M059J (cell line): Measurements from ENCODE around the gene CDK3. TPM values are rescaled to one million over a fixed set of nuclear protein-coding genes. Genes with fewer than 3 reads are reported as not detected.
"Not testable (repeated sequence)": the region's sequence is repeated elsewhere in the genome, so short reads cannot be mapped to it uniquely, and the experiment has no call there.

ENCODE experiments used
- DNase-seq: peaks from one replicate; pipeline ENCODE4 v3.0.0-alpha.2; 2012; ENCODE audit warnings: low read depth
- total RNA-seq: library from RNA; depleted of rRNA; stranded (reverse); fragments of >200 nt; shearing (Covaris generic); gene quantifications from 2 replicates; pipeline ENCODE4 v1.2.3, GENCODE V29; 2014; rRNA removed

The CDK3 gene
- total RNA-seq, 1 experiment from 2014 or later, result 1.6 TPM

DNA sequence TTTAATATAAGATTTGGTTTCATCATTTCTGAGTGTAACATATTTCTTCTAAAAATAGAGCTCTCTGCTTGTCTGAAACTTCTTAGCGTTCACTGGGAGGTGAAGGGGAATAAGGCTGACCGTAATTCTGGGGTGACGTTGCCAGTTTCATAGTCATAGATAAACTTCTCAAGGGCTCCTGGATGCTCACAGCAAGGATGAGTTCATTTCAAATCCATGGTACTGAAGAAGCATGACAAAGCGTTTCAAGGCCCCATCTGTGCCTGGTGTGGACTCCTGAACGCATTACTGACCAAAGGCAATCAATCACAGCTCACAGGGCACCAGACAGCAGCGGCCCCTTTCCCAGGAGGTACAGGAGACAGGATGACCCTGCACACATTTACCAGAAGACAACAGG, 38.5 kb downstream of the CDK3 start:
- no peak for DNase-seq

DNA sequence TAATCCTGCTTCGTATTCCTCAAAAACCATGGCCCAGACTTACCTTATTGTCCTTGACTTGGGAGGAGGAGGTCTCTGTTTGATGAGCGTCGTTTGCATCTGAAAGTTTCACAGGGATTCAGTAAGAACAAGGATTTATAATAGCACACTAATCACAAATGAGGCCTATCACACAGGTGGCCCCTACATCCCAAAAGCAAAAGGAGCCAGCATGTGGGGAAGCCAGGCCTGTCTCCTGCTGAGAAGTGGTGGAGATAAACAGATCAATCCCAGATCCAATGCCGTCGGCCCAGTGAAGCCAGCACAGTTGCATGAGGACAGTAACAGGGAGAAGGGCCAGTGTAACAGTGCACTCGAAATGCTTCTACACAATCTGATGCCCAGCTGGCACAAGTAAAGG, 39.7 kb downstream of the CDK3 start:
- no peak for DNase-seq

DNA sequence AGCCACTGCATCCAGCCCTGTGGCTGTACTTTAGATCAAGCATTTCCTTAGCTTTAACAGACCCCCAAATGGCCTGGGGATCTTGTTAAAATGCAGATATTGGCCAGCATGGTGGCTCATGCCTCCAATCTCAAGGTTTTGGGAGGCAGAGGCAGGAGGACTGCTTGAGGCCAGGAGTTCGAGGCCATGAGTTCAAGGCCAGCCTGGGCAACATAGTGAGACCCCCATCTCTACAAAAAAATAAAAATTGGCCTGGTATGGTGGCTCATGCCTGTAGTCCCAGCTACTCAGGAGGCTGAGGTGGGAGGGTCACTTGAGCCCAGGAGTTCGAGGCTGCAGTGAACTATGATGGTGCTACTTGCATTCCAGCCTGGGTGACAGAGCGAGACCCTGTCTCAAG, 42.2 kb downstream of the CDK3 start:
- DNase-seq, result not testable (repeated sequence)

DNA sequence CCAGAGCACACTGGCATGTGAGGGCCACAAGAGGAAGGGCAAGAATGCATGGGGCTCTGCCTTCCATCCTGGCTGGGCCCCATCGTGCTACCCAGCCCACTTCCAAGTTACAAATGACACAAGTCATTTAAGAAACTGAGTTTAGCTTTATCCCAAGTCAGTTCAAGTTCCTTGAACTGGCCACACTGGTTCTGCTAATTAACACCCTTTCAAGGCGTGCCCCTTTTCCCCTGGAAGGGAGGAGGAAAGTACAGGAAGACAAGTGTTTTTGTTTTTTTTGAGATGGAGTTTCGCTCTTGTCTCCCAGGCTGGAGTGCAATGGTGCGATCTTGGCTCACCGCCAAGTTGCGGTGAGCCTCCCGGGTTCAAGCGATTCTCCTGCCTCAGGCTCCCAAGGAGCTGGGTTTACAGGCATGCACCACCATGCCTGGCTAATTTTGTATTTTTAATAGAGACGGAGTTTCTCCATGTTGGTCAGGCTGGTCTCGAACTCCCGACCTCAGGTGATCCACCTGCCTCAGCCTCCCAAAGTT, 43.9 kb downstream of the CDK3 start:
- not testable (repeated sequence) for DNase-seq

DNA sequence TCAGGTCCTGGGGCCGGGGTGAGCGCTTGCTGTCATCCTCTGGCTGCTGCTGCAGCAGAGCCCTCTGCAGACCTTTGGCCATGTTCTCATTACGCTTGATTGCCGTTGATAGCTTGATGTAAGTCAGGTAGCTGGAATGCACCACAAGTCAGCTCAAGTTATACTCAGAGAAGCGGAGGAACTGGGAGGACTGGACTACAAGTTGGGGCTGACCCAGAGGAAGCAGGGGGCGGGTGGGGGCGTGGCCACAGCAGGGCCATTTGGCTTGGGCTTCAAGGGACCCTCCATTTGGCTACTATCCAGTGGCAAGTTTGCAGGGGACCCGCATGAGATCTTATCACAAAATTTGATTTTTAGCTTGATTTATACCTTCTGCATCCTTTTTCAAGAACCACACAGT, 45.4 kb downstream of the CDK3 start:
- no peak for DNase-seq

DNA sequence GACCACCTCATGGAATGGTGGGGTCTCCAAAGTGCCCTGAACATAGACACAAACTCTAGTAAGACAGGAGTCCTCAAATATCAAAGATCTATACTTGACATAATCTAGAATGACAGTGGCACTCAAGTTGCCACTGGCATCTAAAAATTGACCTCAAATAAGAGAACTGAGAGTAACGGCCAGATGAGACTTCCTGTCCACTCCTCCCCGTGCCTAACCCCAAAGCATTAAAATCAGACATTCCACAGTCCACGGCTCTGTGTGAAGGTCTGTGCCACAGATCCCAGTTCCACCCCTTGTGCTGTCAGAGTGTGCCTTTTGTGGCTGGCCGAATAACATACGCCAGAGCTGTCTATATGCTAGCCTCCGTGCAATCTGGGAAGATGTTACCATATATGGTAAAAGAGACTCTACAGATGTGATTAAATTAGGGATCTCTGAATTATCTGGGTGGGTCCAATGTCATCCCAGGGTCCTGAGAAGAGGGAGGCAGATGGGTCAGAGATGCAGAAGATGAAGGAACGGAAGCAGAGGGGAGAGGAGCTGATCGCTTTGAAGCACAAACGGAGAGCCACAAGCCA, 47.5 kb downstream of the CDK3 start:
- DNase-seq, result no peak

DNA sequence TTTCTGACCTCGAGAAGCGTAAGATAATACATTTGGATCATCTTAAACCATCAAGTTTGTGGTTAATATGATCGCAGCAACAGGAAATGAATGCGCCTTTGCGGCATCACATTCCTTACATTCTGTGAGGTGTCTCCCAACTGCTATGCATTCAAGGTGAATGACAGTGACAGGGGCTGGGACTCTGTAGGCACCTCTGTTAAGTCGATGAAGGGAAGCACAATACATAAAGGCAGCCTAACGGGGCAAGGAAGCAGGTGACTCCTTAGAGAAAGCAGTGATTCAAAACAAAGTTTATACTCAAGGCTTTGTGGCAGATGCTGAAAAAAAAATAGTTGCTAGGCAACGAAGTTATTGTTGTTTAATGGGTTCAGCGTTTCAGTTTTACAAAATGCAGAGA, 48.1 kb downstream of the CDK3 start:
- peak; percentile 47 for DNase-seq

DNA sequence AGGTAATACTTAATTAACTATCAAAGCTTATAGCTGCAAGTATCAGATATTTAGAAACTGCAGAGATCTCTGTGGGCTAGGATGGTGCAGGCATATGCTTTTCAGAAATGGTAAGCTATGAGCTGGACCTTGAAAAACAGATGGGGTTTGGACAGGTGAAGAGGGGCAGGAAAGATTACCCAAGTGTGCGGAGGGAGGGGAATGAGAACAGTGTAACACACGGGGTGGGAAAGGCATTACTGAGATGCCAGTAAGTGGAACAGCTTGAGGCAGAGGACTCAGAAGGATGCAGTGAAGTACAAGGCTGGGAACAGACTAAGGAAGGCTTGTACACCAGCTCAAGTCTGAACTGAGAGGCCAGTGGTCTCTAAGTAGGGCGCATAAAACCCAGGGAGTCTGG, 48.6 kb downstream of the CDK3 start:
- no peak for DNase-seq

DNA sequence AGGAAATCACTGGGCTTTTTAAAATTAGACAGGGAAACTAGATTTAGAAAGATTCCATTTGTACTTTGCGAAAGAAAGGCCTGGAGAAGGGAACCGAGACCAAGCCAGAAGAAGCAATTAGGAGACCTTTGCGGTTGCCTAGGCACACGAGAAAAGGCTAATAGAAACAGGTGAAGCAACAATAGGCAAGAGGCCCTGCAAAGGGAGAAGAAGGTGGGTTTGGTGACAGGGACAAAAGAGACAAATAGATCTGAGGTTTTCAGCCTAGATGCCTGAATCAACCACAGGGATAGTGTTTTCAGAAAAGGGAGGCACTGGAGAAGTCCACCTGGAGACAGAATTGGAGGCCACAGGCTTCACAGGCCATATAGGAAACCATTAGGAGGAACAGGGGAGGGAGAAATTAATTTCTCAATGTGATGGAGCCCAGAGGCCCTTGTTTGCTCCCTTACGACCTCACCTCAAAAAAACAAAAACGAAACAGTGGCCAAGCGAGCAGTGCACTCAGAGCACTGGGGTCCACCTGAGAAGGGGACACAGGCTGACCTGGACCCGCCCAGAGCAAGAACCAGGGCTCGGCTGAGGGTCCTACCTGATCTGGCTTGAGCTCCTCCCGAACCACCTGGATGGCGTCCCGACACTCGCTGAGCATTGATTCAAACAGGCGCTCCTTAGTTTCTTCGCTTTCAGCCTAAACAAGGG, 49.3 kb downstream of the CDK3 start:
- DNase-seq, result no peak

DNA sequence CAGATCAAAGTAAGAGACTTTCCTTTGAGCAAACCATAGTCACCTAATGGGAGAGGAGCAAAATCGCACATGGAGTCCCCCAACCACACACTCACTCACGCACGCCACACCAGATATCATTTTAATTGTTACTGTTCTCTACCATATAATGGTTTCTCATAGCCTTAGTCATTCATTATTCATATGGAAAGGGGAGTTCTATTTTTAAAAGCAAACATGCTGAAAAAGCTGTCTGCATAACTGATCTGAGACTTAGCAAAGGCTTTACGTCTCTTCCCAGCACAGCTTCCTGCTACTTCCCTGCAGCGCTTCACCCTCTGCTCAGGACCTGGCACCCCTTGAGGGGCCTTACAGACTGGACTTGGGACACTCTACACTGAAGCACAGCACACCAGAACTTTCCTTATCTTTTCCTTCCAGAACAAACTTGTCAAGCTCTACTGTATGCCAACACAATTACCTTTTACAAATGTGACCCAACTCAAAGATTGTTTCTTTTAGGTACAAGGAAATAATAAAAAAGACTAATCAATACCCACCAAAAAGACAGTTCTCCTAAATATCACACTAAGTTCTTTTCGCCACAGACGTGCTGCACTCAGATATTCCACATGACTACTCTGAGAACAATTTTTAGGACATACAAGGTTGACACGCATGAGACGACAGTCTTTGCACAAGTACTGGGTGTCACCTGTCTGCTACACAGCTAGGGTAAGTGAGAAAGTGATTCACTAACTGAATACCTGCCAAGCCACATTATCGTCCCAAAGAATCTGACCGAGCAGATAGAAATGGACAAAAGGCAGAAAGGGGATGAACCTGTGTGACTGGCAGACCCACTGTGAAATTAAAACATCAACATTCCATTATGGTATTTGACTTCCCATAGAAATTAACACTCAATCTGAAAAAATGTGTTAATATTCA, 50.1 kb downstream of the CDK3 start:
- no peak for DNase-seq

DNA sequence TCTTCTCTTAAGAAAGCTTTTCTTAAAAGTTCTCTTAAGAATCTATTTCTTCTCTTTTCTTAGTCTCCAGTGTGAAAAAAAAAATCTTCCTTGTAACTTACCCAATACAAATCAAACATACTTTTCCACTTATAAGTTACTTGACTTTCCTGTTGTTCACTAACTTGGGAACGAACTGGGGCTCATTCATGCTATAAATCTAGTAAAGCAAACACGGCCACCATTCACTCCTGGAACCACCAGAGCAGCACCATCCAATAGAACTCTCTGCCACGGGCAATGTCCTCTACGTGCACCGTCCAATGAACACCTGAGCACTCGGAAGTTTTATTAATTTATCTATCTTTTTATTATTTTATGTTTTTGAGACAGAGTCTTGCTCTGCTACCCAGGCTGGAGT, 50.9 kb downstream of the CDK3 start:
- no peak for DNase-seq

DNA sequence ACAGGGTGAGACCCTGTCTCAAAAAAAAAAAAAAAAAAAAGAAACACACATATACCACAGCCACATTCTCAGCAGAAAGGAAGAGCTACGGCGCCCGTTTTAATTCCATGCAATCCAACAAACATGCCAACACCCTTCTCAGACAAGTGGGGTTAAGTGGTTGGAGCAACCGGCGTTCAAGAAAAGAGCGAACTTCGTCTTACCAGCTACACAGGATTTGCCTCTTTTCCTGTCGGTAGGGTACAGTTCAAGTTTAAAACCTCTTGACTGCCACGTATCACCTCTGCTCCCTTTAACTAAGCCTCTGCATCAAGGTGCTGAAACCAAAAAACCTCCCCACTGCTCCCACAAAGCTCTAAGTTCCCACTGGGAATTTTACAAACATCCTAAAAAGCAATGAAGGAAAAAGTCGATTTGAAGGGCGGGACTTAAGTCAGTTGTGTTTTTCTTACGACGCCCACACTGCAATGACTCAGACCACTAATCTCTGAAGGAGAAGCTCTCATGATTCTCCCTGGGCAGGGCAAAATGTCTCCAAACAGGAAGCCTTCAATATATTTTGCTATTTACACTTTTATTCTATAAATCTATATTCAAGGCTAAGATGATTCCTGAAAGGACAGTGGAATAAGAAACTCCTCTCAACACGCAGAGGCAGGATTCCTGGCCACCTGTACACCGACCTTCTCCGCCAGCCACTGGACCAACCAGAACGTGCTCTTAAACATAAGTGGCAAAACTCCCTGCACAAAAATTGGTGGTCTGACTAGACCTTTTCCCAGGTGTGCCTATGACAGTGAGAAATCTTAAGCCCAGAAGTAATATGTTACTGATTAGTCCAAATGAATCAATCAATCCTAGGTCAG, 52.8 kb downstream of the CDK3 start:
- peak; percentile 42 for DNase-seq

DNA sequence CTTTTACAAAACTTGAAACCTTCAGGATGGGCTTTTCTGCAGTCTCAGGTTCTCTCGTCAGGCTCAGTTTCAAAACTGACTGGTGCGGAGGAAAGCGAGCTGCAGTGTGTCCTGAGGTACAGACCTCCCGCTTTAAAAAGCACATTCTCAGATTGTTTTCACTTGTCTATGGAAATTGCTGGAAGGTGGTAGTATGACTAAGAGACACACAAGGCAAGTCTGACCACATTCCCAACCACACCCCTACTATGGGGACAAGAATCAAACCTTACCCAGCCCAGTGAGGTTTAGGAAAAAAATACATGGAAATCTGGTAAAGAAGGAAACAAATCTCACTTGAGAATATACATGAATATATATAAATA, 53.4 kb downstream of the CDK3 start:
- DNase-seq, result peak; percentile 55

Other genes with a start within 250 kb of the CDK3 start
- 20.4 and 31.6 TPM in 2 replicates for gene GALK1, start 235.7 kb upstream of the CDK3 start, total RNA-seq
- 23.2 and 26.7 TPM in 2 replicates for gene UNK, start 216.0 kb upstream of the CDK3 start, total RNA-seq
- 0.07 TPM in 1 of 2 replicates, not detected in the other for gene UNC13D, start 156.5 kb upstream of the CDK3 start, total RNA-seq
- gene WBP2, start 145.5 kb upstream of the CDK3 start, total RNA-seq, result 32.5 and 35.8 TPM in 2 replicates
- 3.8 and 6.6 TPM in 2 replicates for gene TRIM47, start 122.3 kb upstream of the CDK3 start, total RNA-seq
- gene TRIM65, start 103.9 kb upstream of the CDK3 start, total RNA-seq, result 6.4 and 11.1 TPM in 2 replicates
- gene MRPL38, start 96.0 kb upstream of the CDK3 start, total RNA-seq, result 30.3 and 39.4 TPM in 2 replicates
- 14.4 and 18.7 TPM in 2 replicates for gene FBF1, start 59.8 kb upstream of the CDK3 start, total RNA-seq
- gene ACOX1, start 21.7 kb upstream of the CDK3 start, total RNA-seq, result 16.7 and 22.4 TPM in 2 replicates
- gene TEN1, start 21.6 kb upstream of the CDK3 start, total RNA-seq, result 8.0 and 14.3 TPM in 2 replicates
- not detected in 2 replicates for gene EVPL, start 26.5 kb downstream of the CDK3 start, total RNA-seq
- 19.0 and 28.5 TPM in 2 replicates for gene SRP68, start 71.7 kb downstream of the CDK3 start, total RNA-seq
- 0.30 and 0.96 TPM in 2 replicates for gene GALR2, start 73.9 kb downstream of the CDK3 start, total RNA-seq
- 0.02 TPM in 1 of 2 replicates, not detected in the other for gene ZACN, start 78.3 kb downstream of the CDK3 start, total RNA-seq
- 39.0 and 69.9 TPM in 2 replicates for gene EXOC7, start 102.9 kb downstream of the CDK3 start, total RNA-seq
- gene FOXJ1, start 140.4 kb downstream of the CDK3 start, total RNA-seq, result not detected in 2 replicates
- 4.1 and 6.7 TPM in 2 replicates for gene RNF157, start 239.6 kb downstream of the CDK3 start, total RNA-seq